ENCODE measurements around the gene CDK5. TPM values are rescaled to one million over a fixed set of nuclear protein-coding genes. Genes with fewer than 3 reads are reported as not detected.

Gene CDK5
- polyA plus RNA-seq, 12 donors, result 7.7 to 12.7 (median 8.8) TPM; not detected in 2

Other genes with a start within 250 kb of the CDK5 start
- 10 to 100 TPM in 1 of 12 donors, under 1 TPM in 7, not detected in 4; 0.13 to 19.9 (median 0.39) TPM for gene AOC1, start 205.4 kb downstream of the CDK5 start, polyA plus RNA-seq (ENCODE audit: insufficient read length in 12 of 12)
- gene KCNH2, start 79.6 kb downstream of the CDK5 start, polyA plus RNA-seq (ENCODE audit: insufficient read length in 12 of 12), result 10 to 100 TPM in 10 of 12 donors, 1 to 10 TPM in 1, not detected in 1; 9.1 to 28.0 (median 14.8) TPM
- 10 to 100 TPM in 1 of 12 donors, 1 to 10 TPM in 10, not detected in 1; 4.3 to 15.7 (median 6.2) TPM for gene NOS3, start 66.9 kb downstream of the CDK5 start, polyA plus RNA-seq (ENCODE audit: insufficient read length in 12 of 12)
- gene ATG9B, start 33.4 kb downstream of the CDK5 start, polyA plus RNA-seq (ENCODE audit: insufficient read length in 12 of 12), result 1 to 10 TPM in 3 of 12 donors, under 1 TPM in 7, not detected in 2; 0.51 to 2.3 (median 0.89) TPM
- gene ABCB8, start 29.4 kb downstream of the CDK5 start, polyA plus RNA-seq (ENCODE audit: insufficient read length in 12 of 12), result 10 to 100 TPM in 11 of 12 donors, not detected in 1; 12.2 to 33.6 (median 18.1) TPM
- gene ASIC3, start 9.4 kb downstream of the CDK5 start, polyA plus RNA-seq (ENCODE audit: insufficient read length in 12 of 12), result 1 to 10 TPM in 10 of 12 donors, not detected in 2; 1.5 to 7.7 (median 4.1) TPM
- 100 to 1,000 TPM in 1 of 12 donors, 10 to 100 TPM in 10, not detected in 1; 43.4 to 124 (median 52.7) TPM for gene SLC4A2, start 1.7 kb upstream of the CDK5 start, polyA plus RNA-seq (ENCODE audit: insufficient read length in 12 of 12)
- gene FASTK, start 22.9 kb upstream of the CDK5 start, polyA plus RNA-seq (ENCODE audit: insufficient read length in 12 of 12), result 100 to 1,000 TPM in 1 of 12 donors, 10 to 100 TPM in 10, not detected in 1; 52.7 to 146 (median 55.3) TPM
- 10 to 100 TPM in 11 of 12 donors, not detected in 1; 21.5 to 49.2 (median 26.8) TPM for gene TMUB1, start 25.6 kb upstream of the CDK5 start, polyA plus RNA-seq (ENCODE audit: insufficient read length in 12 of 12)
- gene AGAP3, start 28.6 kb upstream of the CDK5 start, polyA plus RNA-seq (ENCODE audit: insufficient read length in 12 of 12), result 10 to 100 TPM in 11 of 12 donors, not detected in 1; 62.4 to 86.8 (median 70.9) TPM
- gene GBX1, start 109.8 kb upstream of the CDK5 start, polyA plus RNA-seq (ENCODE audit: insufficient read length in 12 of 12), result 1 to 10 TPM in 7 of 12 donors, under 1 TPM in 3, not detected in 2; 0.30 to 4.1 (median 1.5) TPM
- gene ASB10, start 129.4 kb upstream of the CDK5 start, polyA plus RNA-seq (ENCODE audit: insufficient read length in 12 of 12), result 1 to 10 TPM in 10 of 12 donors, not detected in 2; 1.7 to 6.3 (median 3.3) TPM
- gene H2BK1, start 152.6 kb upstream of the CDK5 start, polyA plus RNA-seq (ENCODE audit: insufficient read length in 12 of 12), result not detected
- gene ABCF2, start 169.3 kb upstream of the CDK5 start, polyA plus RNA-seq (ENCODE audit: insufficient read length in 12 of 12), result 10 to 100 TPM in 10 of 12 donors, 1 to 10 TPM in 1, not detected in 1; 9.8 to 21.5 (median 17.3) TPM
- 10 to 100 TPM in 11 of 12 donors, not detected in 1; 15.9 to 26.8 (median 21.6) TPM for gene CHPF2, start 174.6 kb upstream of the CDK5 start, polyA plus RNA-seq (ENCODE audit: insufficient read length in 12 of 12)
- 100 to 1,000 TPM in 11 of 12 donors, not detected in 1; 105 to 195 (median 140) TPM for gene SMARCD3, start 190.8 kb upstream of the CDK5 start, polyA plus RNA-seq (ENCODE audit: insufficient read length in 12 of 12)